HG02981 (cell line): Measurements from ENCODE around the gene BRAF.
"Not testable (repeated sequence)": the region's sequence is repeated elsewhere in the genome, so short reads cannot be mapped to it uniquely, and the experiment has no call there.

Experiments
- ATAC-seq: cut with Tn5 transposase; IDR thresholded peaks from one replicate; pipeline ENCODE4 v1.9.1; 2021; ENCODE audit warnings: mild to moderate bottlenecking, moderate library complexity; ENCODE audit not compliant: unreplicated experiment

Gene BRAF

GRCh38 chr7:140719721-140720120 lies 205.0 kb downstream of the BRAF start:
- ATAC-seq: no peak

- no peak for ATAC-seq
These were observed 210.2 kb downstream of the BRAF start for GRCh38 chr7:140714331-140715040.

DNA sequence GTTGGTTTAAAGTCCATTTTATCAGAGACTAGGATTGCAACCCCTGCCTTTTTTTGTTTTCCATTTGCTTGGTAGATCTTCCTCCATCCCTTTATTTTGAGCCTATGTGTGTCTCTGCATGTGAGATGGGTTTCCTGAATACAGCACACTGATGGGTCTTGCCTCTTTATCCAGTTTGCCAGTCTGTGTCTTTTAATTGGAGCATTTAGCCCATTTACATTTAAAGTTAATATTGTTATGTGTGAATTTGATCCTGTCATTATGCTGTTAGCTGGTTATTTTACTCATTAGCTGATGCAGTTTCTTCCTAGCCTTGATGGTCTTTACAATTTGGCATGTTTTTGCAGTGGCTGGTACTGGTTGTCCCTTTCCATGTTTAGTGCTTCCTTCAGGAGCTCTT lies 212.3 kb downstream of the BRAF start:
- not testable (repeated sequence) for ATAC-seq

- not testable (repeated sequence) for ATAC-seq
These were observed 216.0 kb downstream of the BRAF start for GRCh38 chr7:140708764-140709163.

DNA sequence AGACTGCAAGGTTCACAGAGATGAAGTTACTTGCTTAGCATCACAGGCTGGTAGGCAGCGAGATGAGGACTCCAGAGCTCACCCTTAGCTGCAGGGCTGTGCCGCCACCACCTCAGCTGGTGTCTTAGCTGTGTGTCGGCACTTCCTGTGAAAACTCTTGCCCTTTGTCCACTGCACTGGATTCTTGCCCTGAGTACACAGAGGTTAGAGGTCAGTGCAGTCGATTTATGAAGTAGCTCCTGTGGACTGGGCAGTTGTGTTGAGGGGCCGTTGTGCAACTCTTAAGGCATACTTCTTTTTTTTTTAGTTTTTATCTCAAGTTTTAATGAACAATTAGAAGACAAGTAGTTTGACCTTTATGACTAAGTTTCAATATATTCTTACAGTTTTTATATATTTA lies 217.6 kb downstream of the BRAF start:
- ATAC-seq: no peak

DNA sequence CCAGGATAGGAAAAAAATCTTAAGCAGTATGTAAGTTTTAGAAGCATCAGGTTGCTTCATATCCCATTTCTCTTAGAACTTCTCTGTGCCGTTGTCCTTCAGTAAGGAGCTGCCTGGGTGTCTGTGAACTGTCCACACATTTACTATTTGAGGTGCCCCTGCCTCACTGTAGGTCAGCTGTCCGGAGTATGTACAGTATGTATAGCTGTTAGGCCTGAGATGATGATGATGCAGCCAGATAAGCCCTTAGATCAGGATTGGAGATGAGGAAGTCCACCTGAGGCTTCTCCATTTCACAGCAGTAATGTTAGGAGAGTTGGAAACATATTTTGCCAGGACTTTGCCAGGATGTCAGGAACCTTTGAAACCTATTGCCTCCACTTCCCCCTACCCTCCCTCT lies 220.5 kb downstream of the BRAF start:
- ATAC-seq: no peak

DNA sequence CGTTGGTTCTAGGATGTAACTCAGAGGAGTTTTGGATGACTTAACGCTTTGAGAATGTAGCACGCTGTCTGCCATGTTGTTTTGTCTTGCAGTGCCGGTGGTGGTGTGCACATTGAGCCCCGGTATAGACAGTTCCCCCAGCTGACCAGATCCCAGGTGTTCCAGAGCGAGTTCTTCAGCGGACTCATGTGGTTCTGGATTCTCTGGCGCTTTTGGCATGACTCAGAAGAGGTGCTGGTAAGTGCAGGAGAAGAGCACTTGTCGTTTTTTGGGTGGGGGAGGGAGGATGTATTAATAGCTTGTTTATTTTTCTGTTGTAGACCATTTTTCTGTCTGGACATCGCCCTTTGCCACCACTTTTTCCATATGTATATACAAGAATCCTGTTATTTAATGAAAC lies 222.0 kb downstream of the BRAF start:
- no peak for ATAC-seq

- ATAC-seq: no peak
These were observed 226.3 kb downstream of the BRAF start for GRCh38 chr7:140698477-140698876.

GRCh38 chr7:140697447-140698143 lies 227.1 kb downstream of the BRAF start:
- no peak for ATAC-seq

DNA sequence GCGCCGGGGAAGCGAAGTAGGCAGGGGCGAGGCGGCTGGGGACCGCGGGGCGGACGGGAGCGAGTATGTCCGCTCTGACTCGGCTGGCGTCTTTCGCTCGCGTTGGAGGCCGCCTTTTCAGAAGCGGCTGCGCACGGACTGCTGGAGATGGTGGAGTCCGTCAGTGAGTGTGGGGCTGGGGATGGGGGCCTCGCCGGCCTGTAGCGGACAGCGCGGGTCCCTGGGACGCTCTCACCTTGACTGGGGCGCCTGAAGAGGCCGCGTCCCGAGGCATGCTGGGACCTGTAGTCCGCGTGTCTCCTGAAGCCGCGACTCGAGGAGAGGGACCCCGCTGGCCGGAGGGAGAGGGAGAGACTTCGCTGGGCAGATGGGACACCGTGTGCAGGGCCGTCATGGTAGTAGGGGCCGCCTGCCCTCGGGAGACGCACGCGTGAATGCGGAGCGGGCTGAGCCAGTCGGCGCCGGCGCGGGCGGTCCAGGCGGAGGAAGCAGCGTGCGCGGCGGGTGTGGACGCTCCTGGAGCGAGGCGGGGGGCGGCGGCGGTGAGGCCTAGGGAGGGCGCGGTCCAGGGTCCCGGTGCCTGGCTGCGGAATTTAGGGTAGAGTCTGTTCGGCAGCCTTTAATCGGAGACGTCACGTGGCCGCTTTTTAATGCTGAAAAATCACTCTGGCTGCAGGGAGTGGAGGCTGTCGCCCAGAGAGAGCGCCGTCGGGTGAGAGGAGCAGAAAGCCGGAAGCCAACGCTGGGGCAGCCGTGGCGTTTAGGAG lies 227.9 kb downstream of the BRAF start, which contains the start of gene NDUFB2:
Gene NDUFB2 (plus strand): TSS at position 29 of the 767 bp plus-strand sequence. CDS start 37 bp downstream, at position 66.
- peak; percentile 90 for ATAC-seq

- peak; percentile 6 for ATAC-seq
These were observed 228.6 kb downstream of the BRAF start for GRCh38 chr7:140696024-140696679.

- ATAC-seq: no peak
These were observed 229.3 kb downstream of the BRAF start for GRCh38 chr7:140695381-140695780.

GRCh38 chr7:140694592-140694991 lies 230.1 kb downstream of the BRAF start:
- no peak for ATAC-seq

- ATAC-seq: not testable (repeated sequence)
These were observed 230.9 kb downstream of the BRAF start for GRCh38 chr7:140693849-140694248.

- no peak for ATAC-seq
These were observed 233.2 kb downstream of the BRAF start for GRCh38 chr7:140691376-140692045.

DNA sequence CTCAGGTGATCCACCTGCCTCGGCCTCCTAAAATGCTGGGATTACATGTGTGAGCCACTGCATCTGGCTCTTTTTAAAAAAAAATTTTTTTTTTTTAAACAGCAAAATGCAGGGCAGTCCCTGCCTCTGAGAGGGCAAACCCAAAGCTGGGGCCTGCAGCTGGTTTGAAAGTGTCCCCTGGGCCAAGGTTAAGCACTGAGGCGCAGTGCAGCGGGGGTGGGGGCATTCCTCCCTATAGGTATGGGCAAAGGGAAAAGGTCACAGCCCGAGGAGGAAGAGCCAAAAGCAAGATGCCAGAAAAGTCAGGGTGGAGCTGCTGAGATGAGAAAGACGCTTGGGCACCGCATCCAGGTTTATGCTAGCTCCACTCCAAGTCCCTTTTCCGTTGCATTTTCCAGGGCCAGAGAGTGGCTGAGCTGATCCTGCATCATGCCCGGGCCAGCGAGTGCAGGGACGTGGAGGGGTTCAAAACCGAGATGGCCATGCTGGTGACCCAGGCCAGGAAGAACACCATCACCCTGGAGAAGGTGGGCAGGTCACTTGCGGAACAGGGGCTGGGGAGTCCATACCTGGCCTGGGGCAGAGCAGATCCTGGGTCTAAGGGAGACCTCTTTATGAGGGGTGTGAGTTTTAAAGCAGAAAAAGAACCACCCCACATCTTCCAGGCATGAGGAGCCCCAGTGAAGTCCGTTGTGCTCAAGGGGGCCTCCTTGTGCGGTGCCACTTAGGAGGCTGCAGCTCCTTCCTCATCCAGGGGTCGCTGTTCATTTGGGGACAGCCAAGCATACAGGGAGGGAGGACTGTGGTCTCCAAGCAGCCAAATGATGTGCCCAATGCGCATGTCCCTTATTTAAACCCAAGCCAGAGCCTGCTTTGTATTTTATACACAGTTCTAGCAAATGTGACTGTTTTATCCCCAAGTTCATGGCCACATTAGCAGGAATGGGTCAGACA lies 235.3 kb downstream of the BRAF start:
- ATAC-seq: no peak

GRCh38 chr7:140688341-140688740 lies 236.4 kb downstream of the BRAF start:
- ATAC-seq: no peak

DNA sequence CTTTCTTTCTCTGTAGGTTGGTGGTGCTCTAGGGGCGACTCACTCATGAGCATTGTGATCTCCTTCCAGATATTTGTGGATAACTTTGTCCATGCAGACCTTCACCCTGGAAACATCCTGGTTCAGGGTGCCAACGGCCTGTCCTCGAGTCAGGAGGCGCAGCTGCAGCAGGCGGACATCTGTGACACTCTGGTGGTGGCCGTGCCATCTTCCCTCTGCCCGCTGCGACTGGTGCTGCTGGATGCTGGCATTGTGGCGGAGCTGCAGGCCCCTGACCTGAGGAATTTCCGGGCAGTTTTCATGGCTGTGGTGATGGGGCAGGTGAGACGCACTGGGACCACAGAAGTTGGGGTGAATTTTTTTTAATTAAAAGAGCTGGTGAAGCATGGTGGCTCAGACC lies 237.8 kb downstream of the BRAF start:
- ATAC-seq: no peak

DNA sequence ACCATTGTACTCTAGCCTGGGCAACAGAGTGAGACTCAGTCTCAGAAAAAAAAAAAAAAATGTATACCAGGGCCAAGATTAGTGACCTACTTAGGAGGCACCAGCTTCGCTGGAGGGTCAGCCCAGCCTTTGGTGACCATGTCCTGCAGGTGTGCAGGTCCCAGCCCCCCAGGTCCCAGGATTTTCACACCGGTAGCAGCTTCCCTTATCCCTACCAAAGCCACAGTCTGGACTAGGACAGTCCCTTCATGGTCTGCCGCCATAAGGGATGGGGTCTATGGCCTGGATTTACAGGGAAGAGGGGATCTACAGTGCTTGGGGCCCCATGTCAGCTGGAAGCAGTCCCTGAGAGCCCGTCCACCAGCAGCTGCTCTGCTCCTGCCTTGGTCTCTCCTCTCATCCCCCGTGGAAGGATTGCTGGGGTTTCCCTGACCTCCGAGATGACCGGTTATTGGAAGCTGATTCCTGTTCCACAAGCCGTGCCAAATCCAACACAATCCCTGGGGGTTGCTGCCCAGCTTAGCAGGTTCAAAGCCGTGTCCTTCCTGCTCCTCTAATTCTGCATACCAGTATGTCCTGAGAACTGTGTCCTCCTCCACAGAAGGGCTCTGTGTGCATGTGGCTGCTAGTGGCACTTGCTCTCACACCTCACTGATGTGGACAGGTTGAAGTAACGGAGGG lies 239.2 kb downstream of the BRAF start:
- no peak for ATAC-seq
